Epithelial cell of prostate (primary cell): Measurements from ENCODE around the gene PAK3.

Experiments
- DNase-seq: peaks from one replicate; pipeline ENCODE4 v3.0.0-alpha.2; 2011; ENCODE audit warnings: low read depth, low spot score
- H3K27ac ChIP-seq: fragments of 450-650 bp; 2 replicates; pipeline ENCODE4 v1.5.1; 2017; ENCODE audit warnings: mild to moderate bottlenecking

The PAK3 gene

GRCh38 chrX:111095974-111096895 is at the start of gene PAK3:
Gene PAK3 (plus strand): TSS chrX:111096191. CDS start chrX:111123104, 26,913 bp downstream.
- DNase-seq: no peak
- H3K27ac ChIP-seq: no peak within 1 kb of the TSS

GRCh38 chrX:111047575-111047974 is 48.4 kb upstream of the PAK3 start:
- H3K27ac ChIP-seq: no peak overlapping the region
- DNase-seq: no peak

- no peak for DNase-seq
Measured at GRCh38 chrX:111052478-111052877, 43.5 kb upstream of the PAK3 start.

GRCh38 chrX:111071542-111072277 is 24.3 kb upstream of the PAK3 start:
- H3K27ac ChIP-seq: no peak overlapping the region

More at GRCh38 chrX:111052478-111052877, 43.5 kb upstream of the PAK3 start:
- no peak overlapping the region for H3K27ac ChIP-seq

GRCh38 chrX:111083081-111083480 is 12.9 kb upstream of the PAK3 start:
- DNase-seq: no peak
- no peak overlapping the region for H3K27ac ChIP-seq

More at GRCh38 chrX:111071542-111072277, 24.3 kb upstream of the PAK3 start:
- no peak for DNase-seq

- no peak for DNase-seq
- H3K27ac ChIP-seq: no peak overlapping the region
Measured at GRCh38 chrX:111086591-111087006, 9.4 kb upstream of the PAK3 start.

- no peak overlapping the region for H3K27ac ChIP-seq
- DNase-seq: no peak
Measured at GRCh38 chrX:111088628-111089027, 7.4 kb upstream of the PAK3 start.

GRCh38 chrX:111090458-111090857 is 5.5 kb upstream of the PAK3 start:
- H3K27ac ChIP-seq: no peak overlapping the region
- no peak for DNase-seq

GRCh38 chrX:111098874-111099273 is 2.9 kb downstream of the PAK3 start:
- no peak for DNase-seq
- H3K27ac ChIP-seq: no peak overlapping the region

GRCh38 chrX:111100191-111100590 is 4.2 kb downstream of the PAK3 start:
- no peak for DNase-seq
- no peak overlapping the region for H3K27ac ChIP-seq

GRCh38 chrX:111101580-111101979 is 5.6 kb downstream of the PAK3 start:
- DNase-seq: no peak
- no peak overlapping the region for H3K27ac ChIP-seq

- DNase-seq: no peak
- no peak overlapping the region for H3K27ac ChIP-seq
Measured at GRCh38 chrX:111102636-111103035, 6.6 kb downstream of the PAK3 start.

- no peak for DNase-seq
Measured at GRCh38 chrX:111103246-111103645, 7.3 kb downstream of the PAK3 start.

GRCh38 chrX:111110098-111110775 is 14.2 kb downstream of the PAK3 start:
- H3K27ac ChIP-seq: no peak overlapping the region
- no peak for DNase-seq

More at GRCh38 chrX:111103246-111103645, 7.3 kb downstream of the PAK3 start:
- H3K27ac ChIP-seq: no peak overlapping the region

- no peak for DNase-seq
- H3K27ac ChIP-seq: no peak overlapping the region
Measured at GRCh38 chrX:111114806-111115205, 18.8 kb downstream of the PAK3 start.

GRCh38 chrX:111116666-111117065 is 20.7 kb downstream of the PAK3 start:
- no peak overlapping the region for H3K27ac ChIP-seq
- DNase-seq: no peak

GRCh38 chrX:111119341-111119740 is 23.4 kb downstream of the PAK3 start:
- no peak overlapping the region for H3K27ac ChIP-seq
- no peak for DNase-seq

GRCh38 chrX:111123125-111123524 is 27.1 kb downstream of the PAK3 start:
- no peak overlapping the region for H3K27ac ChIP-seq
- DNase-seq: no peak

GRCh38 chrX:111123606-111124179 is 27.7 kb downstream of the PAK3 start:
- DNase-seq: no peak
- H3K27ac ChIP-seq: no peak overlapping the region

GRCh38 chrX:111124418-111124817 is 28.4 kb downstream of the PAK3 start:
- no peak overlapping the region for H3K27ac ChIP-seq
- no peak for DNase-seq
